Endothelial cell of umbilical vein (primary cell): ENCODE results near the gene ADAMTS17. TPM values are rescaled to one million over a fixed set of nuclear protein-coding genes. Genes with fewer than 3 reads are reported as not detected.

ENCODE experiments used
- BruUV-seq: library from RNA; stranded (reverse); fragments of 400-500 nt; replicated peaks from 2 replicates; lab custom pipeline; 2021; lab: Mats Ljungman, UMichigan
- CTCF ChIA-PET: fragments of 300-600, 350-600 bp; sonication (Branson Sonifier 250); formaldehyde crosslinking; loops from one replicate; lab custom pipeline; 2021; ENCODE audit warnings: antibody characterized with exemption, inconsistent platforms; lab: Charles Lee
- POLR2A ChIA-PET: fragments of 300-600, 350-600 bp; sonication (Branson Sonifier 250); formaldehyde crosslinking; loops from one replicate; lab custom pipeline; 2021; ENCODE audit warnings: antibody characterized with exemption, inconsistent platforms; lab: Charles Lee
- DNase-seq: peaks from one replicate; pipeline ENCODE4 v3.0.0-alpha.2; 2011; ENCODE audit warnings: low read depth, low spot score
- FAIRE-seq: peaks from 2 replicates; lab custom pipeline; 2011; peaks lifted over from hg19 to GRCh38; lab: Jason Lieb, UNC
- H2AFZ ChIP-seq: 2 replicates; pipeline ENCODE4 v1.6.0; 2012; ENCODE audit warnings: low read depth, low read length, control low read depth, inconsistent platforms
- H3K27ac ChIP-seq: 2 replicates; pipeline ENCODE4 v1.5.1; 2011; ENCODE audit warnings: low read depth, mild to moderate bottlenecking, control low read depth, low read length, moderate library complexity; ENCODE audit not compliant: insufficient read depth
- H3K27me3 ChIP-seq, 2 experiments: 2 replicates each; pipeline versions ENCODE4 v1.6.0 to v1.6.1; 2011; ENCODE audit warnings: low read length in 2 of 2, mixed read lengths in 1 of 2; ENCODE audit not compliant: control insufficient read depth in 2 of 2, insufficient read depth in 2 of 2
- H3K36me3 ChIP-seq, 2 experiments: 2 replicates in 1 of 2; 3 replicates in 1 of 2; pipeline ENCODE4 v1.5.1; 2011; ENCODE audit warnings: low read length in 2 of 2, mild to moderate bottlenecking in 1 of 2, moderate library complexity in 1 of 2; ENCODE audit not compliant: control insufficient read depth in 2 of 2, insufficient read depth in 2 of 2; ENCODE audit errors: extremely low read depth in 1 of 2
- H3K4me1 ChIP-seq: 3 replicates; pipeline ENCODE4 v1.5.1; 2011; ENCODE audit warnings: mild to moderate bottlenecking, low read length; ENCODE audit not compliant: control insufficient read depth, insufficient read depth; ENCODE audit errors: extremely low read depth
- H3K4me2 ChIP-seq: 2 replicates; pipeline ENCODE4 v1.6.1; 2011; ENCODE audit warnings: low read length, control low read depth, mixed read lengths; ENCODE audit not compliant: insufficient read depth
- H3K4me3 ChIP-seq, 3 experiments: fragments of 200-600 bp in 1 of 3; sonication (generic), shearing (Covaris generic) in 1 of 3; replicated peaks in 1 of 3; 2 replicates each; pipeline ENCODE4 v1.5.1; 2011 to 2016; ENCODE audit warnings: control low read depth in 3 of 3, low read length in 3 of 3, mild to moderate bottlenecking in 2 of 3, inconsistent platforms in 1 of 3, low read depth in 1 of 3, moderate library complexity in 1 of 3; ENCODE audit not compliant: insufficient read depth in 1 of 3
- H3K79me2 ChIP-seq: 2 replicates; pipeline ENCODE4 v1.6.0; 2012; ENCODE audit warnings: low read length, inconsistent platforms; ENCODE audit not compliant: control insufficient read depth, insufficient read depth
- H3K9ac ChIP-seq: replicated peaks from 2 replicates; pipeline ENCODE3; 2011; ENCODE audit warnings: low read length, control low read depth; ENCODE audit not compliant: insufficient read depth; ENCODE audit errors: extremely low read depth
- H3K9me1 ChIP-seq: replicated peaks from 3 replicates; pipeline ENCODE4 v1.6.0; 2011; ENCODE audit warnings: mild to moderate bottlenecking, low read length; ENCODE audit not compliant: control insufficient read depth, insufficient read depth; ENCODE audit errors: extremely low read depth
- H3K9me3 ChIP-seq: replicated peaks from 2 replicates; pipeline ENCODE4 v1.5.1; 2012; ENCODE audit warnings: low read length, inconsistent platforms; ENCODE audit not compliant: control insufficient read depth, insufficient read depth
- H4K20me1 ChIP-seq: replicated peaks from 2 replicates; pipeline ENCODE3; 2011; ENCODE audit warnings: mild to moderate bottlenecking, low read length; ENCODE audit not compliant: control insufficient read depth, insufficient read depth; ENCODE audit errors: extremely low read depth
- EZH2 ChIP-seq: IDR thresholded peaks from 2 replicates; pipeline ENCODE4 v1.6.1; 2012; ENCODE audit warnings: borderline replicate concordance, low read depth, mild to moderate bottlenecking, moderate library complexity, low read length, inconsistent platforms; ENCODE audit not compliant: severe bottlenecking
- FOS ChIP-seq: IDR thresholded peaks from 2 replicates; pipeline ENCODE4 v1.6.1; 2011; ENCODE audit warnings: mild to moderate bottlenecking, low read length, moderate library complexity, borderline replicate concordance; ENCODE audit not compliant: insufficient read depth
- GATA2 ChIP-seq: IDR thresholded peaks from 2 replicates; pipeline ENCODE4 v1.7.0; 2011; ENCODE audit warnings: low read depth, mild to moderate bottlenecking, moderate library complexity, mixed read lengths, low read length; ENCODE audit not compliant: insufficient read length, insufficient read depth
- JUN ChIP-seq: IDR thresholded peaks from 2 replicates; pipeline ENCODE4 v1.6.1; 2011; ENCODE audit warnings: borderline replicate concordance, low read depth; ENCODE audit not compliant: insufficient read length, insufficient read depth
- MYC ChIP-seq: IDR thresholded peaks from one replicate; pipeline ENCODE4 v1.6.1; 2011; ENCODE audit warnings: mild to moderate bottlenecking, low read depth, low read length
- POLR2A ChIP-seq: IDR thresholded peaks from 2 replicates; pipeline ENCODE4 v1.6.1; 2012; ENCODE audit warnings: low read depth, mild to moderate bottlenecking, control low read depth, low read length
- POLR2AphosphoS5 ChIP-seq: IDR thresholded peaks from 2 replicates; pipeline ENCODE4 v1.6.1; 2012; ENCODE audit warnings: low read depth, mild to moderate bottlenecking, control low read depth, low read length, moderate library complexity; ENCODE audit not compliant: insufficient read depth
- dilution Hi-C: fragments of 300-500 bp; cut with MboI; formaldehyde crosslinking; loops from one replicate; pipeline ENCODE4 v1.15.0; 2019; ENCODE audit warnings: low sequenced_read_pairs; ENCODE audit not compliant: extremely low pct_ligation_motif_present
- intact Hi-C: fragments of 100-400 bp; cut with micrococcal nuclease; formaldehyde crosslinking; loops from one replicate; pipeline ENCODE4 v1.10.0; 2022
- polyA plus RNA-seq, 4 experiments: library from polyadenylated mRNA; depleted of rRNA in 3 of 4; stranded (reverse) in 3 of 4; unstranded in 1 of 4; fragments of >200 nt; gene quantifications; 2 replicates each; pipeline versions ENCODE4 v1.2.1 to v1.2.3, GENCODE V29; 2011 to 2012; ENCODE audit warnings: missing spikeins in 1 of 4
- total RNA-seq: library from RNA; stranded (reverse); gene quantifications from 2 replicates; pipeline ENCODE4 v1.2.3, GENCODE V29; 2021
- TF ChIP-seq, protein P1 (sequence below), 2 donors: IDR thresholded peaks; 1 replicate in 1 of 2; 2 replicates in 1 of 2; pipeline ENCODE4 v1.5.1; 2011; ENCODE audit warnings: low read length in 2 of 2, mild to moderate bottlenecking in 2 of 2, moderate library complexity in 2 of 2, control low read depth in 1 of 2, inconsistent platforms in 1 of 2, low read depth in 1 of 2; ENCODE audit not compliant: insufficient read depth in 1 of 2; ENCODE audit errors: extremely low read depth in 1 of 2
- TF ChIP-seq, protein P2 (sequence below): IDR thresholded peaks from 2 replicates; pipeline ENCODE4 v1.6.1; 2011; ENCODE audit not compliant: insufficient read depth, insufficient read length

The ADAMTS17 gene
- total and polyA plus RNA-seq, 2 donors (not counting 3 experiments of a cell fraction or from before 2014, with no cell fraction given) = 0.12 TPM; not detected in 1

DNA sequence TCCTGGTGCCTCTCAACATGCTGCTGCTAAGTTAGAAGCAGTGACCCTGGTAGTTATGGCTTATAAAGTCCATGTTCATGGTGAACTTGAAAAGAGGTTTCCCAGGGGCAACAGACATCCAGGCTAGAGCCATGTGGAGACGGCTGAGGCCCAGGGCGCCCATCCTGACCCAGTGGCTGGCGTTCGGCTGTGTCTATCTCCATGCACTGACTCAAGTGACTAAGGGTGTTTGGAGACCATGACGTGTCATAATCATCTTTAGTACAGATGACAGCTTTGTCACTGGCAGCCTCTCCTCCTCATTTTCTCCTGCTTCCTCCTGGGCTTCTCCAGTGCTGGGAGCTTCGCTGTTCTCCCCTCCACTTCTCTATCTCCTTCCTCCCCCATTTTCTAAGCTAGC is 321.2 kb downstream of the ADAMTS17 start:
- BruUV-seq = no TSS peak
- Histone ChIP-seq H3K9me1 (no peaks in the 10 kb centered on the region), H3K79me2 (no peaks in the 10 kb centered on the region), H3K4me3 (no peak overlapping the region), H3K9me3 (no peaks in the 10 kb centered on the region), H3K27me3 (no peaks in the 10 kb centered on the region), H3K36me3 (no peaks in the 10 kb centered on the region), H3K4me2 (no peak overlapping the region), H3K4me1 (no peaks in the 10 kb centered on the region), H3K27ac (no peak overlapping the region), H3K9ac (no peak overlapping the region), H4K20me1 (no peaks in the 10 kb centered on the region), H2AFZ (no peak overlapping the region)
- TF ChIP-seq GATA2 (no peak), JUN (no peak), MYC (no peak), POLR2A (no peak), EZH2 (no peak), FOS (no peak), POLR2AphosphoS5 (no peak)
- TF ChIP-seq, protein P1, sequence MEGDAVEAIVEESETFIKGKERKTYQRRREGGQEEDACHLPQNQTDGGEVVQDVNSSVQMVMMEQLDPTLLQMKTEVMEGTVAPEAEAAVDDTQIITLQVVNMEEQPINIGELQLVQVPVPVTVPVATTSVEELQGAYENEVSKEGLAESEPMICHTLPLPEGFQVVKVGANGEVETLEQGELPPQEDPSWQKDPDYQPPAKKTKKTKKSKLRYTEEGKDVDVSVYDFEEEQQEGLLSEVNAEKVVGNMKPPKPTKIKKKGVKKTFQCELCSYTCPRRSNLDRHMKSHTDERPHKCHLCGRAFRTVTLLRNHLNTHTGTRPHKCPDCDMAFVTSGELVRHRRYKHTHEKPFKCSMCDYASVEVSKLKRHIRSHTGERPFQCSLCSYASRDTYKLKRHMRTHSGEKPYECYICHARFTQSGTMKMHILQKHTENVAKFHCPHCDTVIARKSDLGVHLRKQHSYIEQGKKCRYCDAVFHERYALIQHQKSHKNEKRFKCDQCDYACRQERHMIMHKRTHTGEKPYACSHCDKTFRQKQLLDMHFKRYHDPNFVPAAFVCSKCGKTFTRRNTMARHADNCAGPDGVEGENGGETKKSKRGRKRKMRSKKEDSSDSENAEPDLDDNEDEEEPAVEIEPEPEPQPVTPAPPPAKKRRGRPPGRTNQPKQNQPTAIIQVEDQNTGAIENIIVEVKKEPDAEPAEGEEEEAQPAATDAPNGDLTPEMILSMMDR (IDR thresholded peaks at IDR 0.05; ENCODE audit: extremely low read depth in 1 of 2, insufficient read depth in 1 of 2, low read depth in 1 of 2, low read length in 2 of 2) = no peak
- TF ChIP-seq, protein P2, sequence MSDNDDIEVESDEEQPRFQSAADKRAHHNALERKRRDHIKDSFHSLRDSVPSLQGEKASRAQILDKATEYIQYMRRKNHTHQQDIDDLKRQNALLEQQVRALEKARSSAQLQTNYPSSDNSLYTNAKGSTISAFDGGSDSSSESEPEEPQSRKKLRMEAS = no peak
- DNase-seq = no peak
- intact Hi-C loops = no loop called here
- no peak for FAIRE-seq
- CTCF ChIA-PET = no interaction called here
- POLR2A ChIA-PET = no interaction called here
- dilution Hi-C loops = no loop called here
